Right lobe of liver (tissue), 6 donors: Measurements from ENCODE around the gene CHN2. TPM values are rescaled to one million over a fixed set of nuclear protein-coding genes. Genes with fewer than 3 reads are reported as not detected.

Source experiments
- ATAC-seq, 4 donors: fragments of 200-7000 bp; cut with Tn5 transposase; one replicate each; pipeline ENCODE4 v1.9.1; 2020; ENCODE audit warnings: mild to moderate bottlenecking in 4 of 4, moderate library complexity in 4 of 4
- DNase-seq, 3 donors: peaks; one replicate each; pipeline ENCODE4 v3.0.0-alpha.2; 2020
- H3K27ac ChIP-seq, 3 donors: fragments of 200-600 bp; one replicate each; pipeline ENCODE4 v1.8.0; 2022
- H3K27me3 ChIP-seq, 2 donors: fragments of 200-600 bp; one replicate each; pipeline ENCODE4 v1.8.0; 2022
- H3K36me3 ChIP-seq, 4 donors: fragments of 200-600 bp; sonication (generic) in 1 of 4; one replicate each; pipeline versions ENCODE4 v1.5.1 to v1.8.0; 2017 to 2022; ENCODE audit warnings: control low read depth in 1 of 4
- H3K4me1 ChIP-seq, 4 donors: fragments of 200-600 bp; sonication (generic) in 1 of 4; one replicate each; pipeline versions ENCODE4 v1.5.1 to v1.8.0; 2017 to 2022; ENCODE audit warnings: control low read depth in 1 of 4
- H3K4me3 ChIP-seq, 3 donors: fragments of 200-600 bp; one replicate each; pipeline ENCODE4 v1.8.0; 2022
- H3K9me3 ChIP-seq, 4 donors: fragments of 200-600 bp; sonication (generic) in 1 of 4; one replicate each; pipeline versions ENCODE4 v1.5.1 to v1.8.0; 2017 to 2022; ENCODE audit warnings: control low read depth in 1 of 4
- POLR2A ChIP-seq: fragments of 450-650 bp; IDR thresholded peaks from one replicate; pipeline ENCODE4 v1.6.1; 2017; ENCODE audit warnings: antibody characterized with exemption, mild to moderate bottlenecking
- WGBS: methylation state at CpG from one replicate; pipeline ENCODE4 v1.1.6; 2018; ENCODE audit warnings: low coverage, low lambda C conversion rate; ENCODE audit not compliant: insufficient coverage; ENCODE audit errors: missing lambda C conversion rate; 5-methylcytosine and 5-hydroxymethylcytosine counted together
- intact Hi-C, 2 donors: fragments of 100-400 bp; cut with DNase I; formaldehyde crosslinking; loops; one replicate each; pipeline versions ENCODE4 v1.11.2 to v1.14.1; 2022
- total RNA-seq, 6 experiments: library from RNA; depleted of rRNA in 2 of 6; stranded (reverse); fragments of >200 nt in 2 of 6; fragmentation: NEBNext Ultra II Directional in 3 of 6; extraction: Animal tissue kit (Norgen Biotek cat#: 25700) in 3 of 6; gene quantifications; one replicate each; pipeline versions ENCODE4 v1.1.0 to v1.2.4, GENCODE V29; 2016 to 2023
- TF ChIP-seq, protein P1 (sequence below), 4 donors: fragments of 200-600 bp in 3 of 4; fragments of 450-650 bp in 1 of 4; IDR thresholded peaks; one replicate each; pipeline versions ENCODE4 v1.5.1 to v1.8.0; 2016 to 2022; ENCODE audit warnings: antibody characterized with exemption in 4 of 4, mild to moderate bottlenecking in 2 of 4
- donor health status: DM: no; HTN: yes; CAD: no.
- donor health status: DM: no; HTN: no; CAD: no.
- donor health status: DM: no; HTN: no; CAD: no.
- donor health status: DM: no; HTN: yes; CAD: no.
- donor health status: DM: no; HTN: yes; CAD: no.

Gene CHN2
- total RNA-seq, 6 experiments from 2014 or later: 20.1 to 57.7 (median 31.5) TPM

DNA sequence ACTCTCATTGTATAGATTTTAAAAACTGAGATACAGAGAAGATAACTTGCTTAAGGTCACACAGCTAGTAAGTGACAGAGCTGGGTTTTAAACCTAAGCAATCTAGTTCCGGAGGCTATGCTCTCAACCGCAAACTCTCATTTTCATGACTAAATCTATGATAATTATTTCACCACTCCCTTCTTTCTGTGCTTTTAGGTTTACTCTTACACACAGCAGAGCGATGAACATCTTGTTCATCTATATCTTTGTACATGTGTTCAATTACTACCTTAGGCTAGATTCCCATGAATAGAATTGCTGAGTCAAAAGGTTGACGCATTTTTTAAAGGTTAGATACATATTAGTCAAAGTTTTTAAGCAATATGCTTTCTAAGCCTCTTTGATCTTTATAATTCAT lies 154.8 kb downstream of the CHN2 start:
- no peak for TF ChIP-seq POLR2A
- TF ChIP-seq, protein P1, sequence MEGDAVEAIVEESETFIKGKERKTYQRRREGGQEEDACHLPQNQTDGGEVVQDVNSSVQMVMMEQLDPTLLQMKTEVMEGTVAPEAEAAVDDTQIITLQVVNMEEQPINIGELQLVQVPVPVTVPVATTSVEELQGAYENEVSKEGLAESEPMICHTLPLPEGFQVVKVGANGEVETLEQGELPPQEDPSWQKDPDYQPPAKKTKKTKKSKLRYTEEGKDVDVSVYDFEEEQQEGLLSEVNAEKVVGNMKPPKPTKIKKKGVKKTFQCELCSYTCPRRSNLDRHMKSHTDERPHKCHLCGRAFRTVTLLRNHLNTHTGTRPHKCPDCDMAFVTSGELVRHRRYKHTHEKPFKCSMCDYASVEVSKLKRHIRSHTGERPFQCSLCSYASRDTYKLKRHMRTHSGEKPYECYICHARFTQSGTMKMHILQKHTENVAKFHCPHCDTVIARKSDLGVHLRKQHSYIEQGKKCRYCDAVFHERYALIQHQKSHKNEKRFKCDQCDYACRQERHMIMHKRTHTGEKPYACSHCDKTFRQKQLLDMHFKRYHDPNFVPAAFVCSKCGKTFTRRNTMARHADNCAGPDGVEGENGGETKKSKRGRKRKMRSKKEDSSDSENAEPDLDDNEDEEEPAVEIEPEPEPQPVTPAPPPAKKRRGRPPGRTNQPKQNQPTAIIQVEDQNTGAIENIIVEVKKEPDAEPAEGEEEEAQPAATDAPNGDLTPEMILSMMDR (IDR thresholded peaks at IDR 0.05): no peak
- Histone ChIP-seq H3K4me1 (peaks cover 0 to 4% (median 0%) of the 10 kb centered on the region in 4 donors), H3K36me3 (no peaks in the 10 kb centered on the region), H3K9me3 (no peaks in the 10 kb centered on the region), H3K27me3 (no peaks in the 10 kb centered on the region), H3K4me3 (no peak overlapping the region), H3K27ac (no peak overlapping the region)
- DNase-seq: no peak
- WGBS: 76% methylated on average over 4 of the region's 4 CpGs
- intact Hi-C loops: no loop called here
- ATAC-seq: no peak

DNA sequence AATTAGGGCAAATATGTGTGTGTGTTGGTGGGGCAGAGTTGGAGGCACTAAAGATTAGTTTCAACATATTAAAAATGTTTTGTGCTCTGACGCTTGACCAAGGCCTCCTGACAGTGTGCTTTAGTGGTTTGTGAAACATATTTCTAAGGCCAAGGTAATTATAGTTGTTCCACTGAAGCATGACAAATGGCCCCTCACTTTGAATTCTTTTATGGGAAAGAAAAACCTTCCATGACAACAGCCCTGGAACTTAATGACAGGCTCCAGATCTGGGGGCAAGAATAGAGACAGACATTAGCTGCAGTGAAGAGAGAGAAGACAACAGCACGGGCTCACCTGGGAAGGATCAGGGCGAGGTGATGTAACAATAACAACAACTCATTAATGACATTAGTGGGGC lies 155.8 kb downstream of the CHN2 start:
- DNase-seq: no peak
- no peak for ATAC-seq
- Histone ChIP-seq H3K9me3 (no peaks in the 10 kb centered on the region), H3K4me3 (no peak overlapping the region), H3K4me1 (peaks cover 0 to 4% (median 0%) of the 10 kb centered on the region in 4 donors), H3K27ac (no peak overlapping the region), H3K36me3 (peaks cover 0 to 3% (median 0%) of the 10 kb centered on the region in 4 donors), H3K27me3 (no peaks in the 10 kb centered on the region)
- WGBS: 84% methylated on average over 3 of the region's 3 CpGs
- intact Hi-C loops: no loop called here
- TF ChIP-seq POLR2A: no peak
- TF ChIP-seq, protein P1 (IDR thresholded peaks at IDR 0.05): no peak

DNA sequence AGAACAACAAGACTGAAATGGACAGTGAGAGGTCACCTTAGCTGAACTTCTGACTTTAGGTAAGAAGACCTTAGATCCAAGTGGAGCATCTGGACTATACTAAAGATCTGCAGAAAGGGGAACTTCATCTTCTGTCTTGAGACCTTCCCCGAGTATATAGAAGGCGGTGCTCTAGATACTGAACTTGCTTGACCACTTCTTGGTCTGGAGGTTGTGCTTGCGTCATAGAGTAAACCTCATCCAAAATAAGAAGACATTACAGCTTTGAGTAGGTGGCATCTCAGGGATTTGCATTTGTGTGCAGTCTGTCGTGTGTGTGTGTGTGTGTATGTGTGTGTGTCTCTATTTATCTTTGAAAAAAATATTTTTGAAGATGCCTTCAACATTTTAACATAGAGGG lies 157.5 kb downstream of the CHN2 start:
- intact Hi-C loops: no loop called here
- Histone ChIP-seq H3K36me3 (peaks cover 0 to 13% (median 4%) of the 10 kb centered on the region in 4 donors), H3K4me1 (peaks cover 0 to 4% (median 0%) of the 10 kb centered on the region in 4 donors), H3K9me3 (no peaks in the 10 kb centered on the region), H3K27ac (no peak overlapping the region), H3K27me3 (no peaks in the 10 kb centered on the region), H3K4me3 (no peak overlapping the region)
- DNase-seq: no peak
- 94% methylated on average over 3 of the region's 4 CpGs for WGBS
- TF ChIP-seq POLR2A: no peak
- TF ChIP-seq, protein P1 (IDR thresholded peaks at IDR 0.05): no peak
- ATAC-seq: peak in 3 of 4 donors; percentile 11 to 33 (median 22)

DNA sequence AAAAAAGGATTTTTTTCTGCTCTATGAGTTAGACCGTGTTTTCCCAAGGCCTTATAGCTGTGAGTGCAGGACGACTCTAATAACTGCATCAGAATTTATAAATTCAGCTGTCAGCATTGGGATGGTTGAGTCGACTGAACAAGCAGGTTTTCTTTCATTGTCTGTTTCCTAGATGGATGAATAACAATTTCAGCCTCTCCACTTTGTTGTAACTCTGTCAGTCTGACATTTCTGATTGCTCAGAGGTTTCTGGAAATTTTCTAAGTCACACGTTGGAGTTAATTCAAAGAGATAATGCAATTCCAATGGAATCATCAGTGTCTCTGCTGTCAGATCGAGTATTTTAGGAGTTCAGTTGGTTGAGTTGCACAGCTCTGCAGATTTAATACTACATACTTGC lies 159.2 kb downstream of the CHN2 start:
- ATAC-seq (no peak), DNase-seq (no peak)
- H3K36me3 ChIP-seq: peaks cover 0 to 15% (median 5%) of the 10 kb centered on the region in 4 donors
- H3K27me3 ChIP-seq: no peaks in the 10 kb centered on the region
- H3K4me1 ChIP-seq: peaks cover 0 to 4% (median 0%) of the 10 kb centered on the region in 4 donors
- H3K9me3 ChIP-seq: no peaks in the 10 kb centered on the region
- H3K27ac ChIP-seq: no peak overlapping the region
- H3K4me3 ChIP-seq: no peak overlapping the region
- TF ChIP-seq POLR2A: no peak
- TF ChIP-seq, protein P1 (IDR thresholded peaks at IDR 0.05): no peak
- 79% methylated on average over 5 of the region's 5 CpGs for WGBS
- intact Hi-C loops: no loop called here

DNA sequence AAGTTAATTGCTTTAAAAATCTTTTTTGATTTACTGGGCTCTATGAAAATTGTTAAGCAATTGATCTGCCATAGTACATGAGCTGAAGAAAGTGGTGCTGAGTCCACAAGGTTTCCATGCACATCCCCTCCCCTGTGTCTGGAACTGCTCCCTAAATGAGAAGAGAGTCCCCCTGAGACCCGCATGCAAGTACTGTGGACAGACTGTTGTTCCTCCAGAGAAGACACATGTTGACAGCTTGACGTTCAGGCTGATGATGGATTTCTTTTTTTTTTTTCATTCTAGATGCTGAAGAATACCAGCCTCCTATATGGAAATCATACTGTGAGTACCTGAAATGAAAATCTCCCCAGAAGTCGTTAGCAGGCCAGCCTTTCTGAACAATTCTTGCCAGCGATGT lies 159.8 kb downstream of the CHN2 start:
- ATAC-seq: no peak
- Histone ChIP-seq H3K9me3 (no peaks in the 10 kb centered on the region), H3K27me3 (no peaks in the 10 kb centered on the region), H3K36me3 (peaks cover 0 to 19% (median 6%) of the 10 kb centered on the region in 4 donors), H3K27ac (no peak overlapping the region), H3K4me3 (no peak overlapping the region), H3K4me1 (peaks cover 0 to 4% (median 0%) of the 10 kb centered on the region in 4 donors)
- DNase-seq: no peak
- no peak for TF ChIP-seq POLR2A
- TF ChIP-seq, protein P1 (IDR thresholded peaks at IDR 0.05): no peak
- intact Hi-C loops: no loop called here
- WGBS: 71% methylated on average over 4 of the region's 4 CpGs
